H9 (cell line): ENCODE results near the gene OR52N4. TPM values are rescaled to one million over a fixed set of nuclear protein-coding genes. Genes with fewer than 3 reads are reported as not detected.

Experiments used
- DNase-seq: peaks from one replicate; pipeline ENCODE4 v3.0.0-alpha.2; 2017
- H2AFZ ChIP-seq: one replicate; pipeline ENCODE4 v1.6.1; 2013; ENCODE audit warnings: mild to moderate bottlenecking, low read length, control low read depth, moderate library complexity
- H2AK5ac ChIP-seq: 2 replicates; pipeline ENCODE4 v1.6.1; 2013; ENCODE audit warnings: low read length, control low read depth, mixed read lengths; ENCODE audit not compliant: insufficient read length
- H2BK120ac ChIP-seq: one replicate; pipeline ENCODE4 v1.6.1; 2013; ENCODE audit warnings: low read depth, mild to moderate bottlenecking, low read length, control low read depth, inconsistent platforms; ENCODE audit not compliant: poor library complexity, severe bottlenecking
- H2BK12ac ChIP-seq: 2 replicates; pipeline ENCODE4 v1.6.1; 2013; ENCODE audit warnings: low read length, control low read depth, mixed read lengths, low read depth; ENCODE audit not compliant: insufficient read length
- H2BK15ac ChIP-seq: 2 replicates; pipeline ENCODE4 v1.6.1; 2013; ENCODE audit warnings: low read depth, low read length, control low read depth
- H2BK20ac ChIP-seq: one replicate; pipeline ENCODE4 v1.6.1; 2013; ENCODE audit warnings: low read depth, mild to moderate bottlenecking, low read length, control low read depth, inconsistent platforms; ENCODE audit not compliant: poor library complexity, severe bottlenecking
- H2BK5ac ChIP-seq: 2 replicates; pipeline ENCODE4 v1.6.1; 2013; ENCODE audit warnings: low read length, control low read depth, mixed read lengths; ENCODE audit not compliant: insufficient read length
- H3K14ac ChIP-seq: 2 replicates; pipeline ENCODE4 v1.6.1; 2013; ENCODE audit warnings: low read length, control low read depth; ENCODE audit not compliant: insufficient read depth
- H3K18ac ChIP-seq: 2 replicates; pipeline ENCODE4 v1.6.1; 2013; ENCODE audit warnings: low read depth, mild to moderate bottlenecking, mixed read lengths, low read length, control low read depth; ENCODE audit not compliant: insufficient read length
- H3K23ac ChIP-seq: 2 replicates; pipeline ENCODE4 v1.6.1; 2013; ENCODE audit warnings: low read length, control low read depth, mixed read lengths, low read depth; ENCODE audit not compliant: insufficient read length
- H3K23me2 ChIP-seq: 2 replicates; pipeline ENCODE4 v1.6.1; 2013; ENCODE audit warnings: low read depth, mild to moderate bottlenecking, mixed read lengths, low read length, control low read depth; ENCODE audit not compliant: insufficient read length, poor library complexity, severe bottlenecking
- H3K27ac ChIP-seq: 2 replicates; pipeline ENCODE4 v1.5.1; 2013; ENCODE audit warnings: low read length, control low read depth, mixed read lengths, low read depth; ENCODE audit not compliant: insufficient read length
- H3K27me3 ChIP-seq: 2 replicates; pipeline ENCODE4 v1.6.1; 2013; ENCODE audit warnings: low read length, control low read depth, inconsistent platforms; ENCODE audit not compliant: insufficient read depth
- H3K4ac ChIP-seq: 2 replicates; pipeline ENCODE4 v1.6.1; 2013; ENCODE audit warnings: low read depth, mild to moderate bottlenecking, control low read depth, inconsistent platforms, low read length, moderate library complexity
- H3K4me1 ChIP-seq: 2 replicates; pipeline ENCODE4 v1.6.1; 2013; ENCODE audit warnings: low read length, control low read depth, inconsistent platforms; ENCODE audit not compliant: insufficient read depth
- H3K4me2 ChIP-seq: 2 replicates; pipeline ENCODE4 v1.6.1; 2013; ENCODE audit warnings: low read length, control low read depth, mixed read lengths; ENCODE audit not compliant: insufficient read length, insufficient read depth
- H3K56ac ChIP-seq: 2 replicates; pipeline ENCODE4 v1.6.1; 2013; ENCODE audit warnings: low read depth, mild to moderate bottlenecking, mixed read lengths, low read length, control low read depth; ENCODE audit not compliant: insufficient read length
- H3K79me1 ChIP-seq: 2 replicates; pipeline ENCODE4 v1.6.1; 2013; ENCODE audit warnings: low read depth, mild to moderate bottlenecking, moderate library complexity, low read length, control low read depth, inconsistent platforms; ENCODE audit not compliant: insufficient read depth, poor library complexity, severe bottlenecking
- H3K79me2 ChIP-seq: 2 replicates; pipeline ENCODE4 v1.6.1; 2013; ENCODE audit warnings: low read length, control low read depth, inconsistent platforms; ENCODE audit not compliant: insufficient read depth
- H3K9ac ChIP-seq: 2 replicates; pipeline ENCODE4 v1.6.1; 2013; ENCODE audit warnings: low read length, control low read depth, mixed read lengths; ENCODE audit not compliant: insufficient read length; ENCODE audit errors: extremely low read depth
- H3K9me3 ChIP-seq: one replicate; pipeline ENCODE4 v1.6.1; 2013; ENCODE audit warnings: low read depth, low read length, inconsistent platforms; ENCODE audit not compliant: control insufficient read depth
- H3T11ph ChIP-seq: one replicate; pipeline ENCODE4 v1.6.1; 2013; ENCODE audit warnings: mild to moderate bottlenecking, low read length, control low read depth, inconsistent platforms
- H4K20me1 ChIP-seq: one replicate; pipeline ENCODE4 v1.6.1; 2013; ENCODE audit not compliant: control insufficient read depth, insufficient read length, insufficient read depth
- H4K5ac ChIP-seq: 2 replicates; pipeline ENCODE4 v1.6.1; 2013; ENCODE audit warnings: low read depth, mild to moderate bottlenecking, mixed read lengths, low read length, control low read depth; ENCODE audit not compliant: insufficient read length
- H4K8ac ChIP-seq: replicated peaks from 2 replicates; pipeline ENCODE4 v1.6.1; 2013; ENCODE audit warnings: low read length, control low read depth, mixed read lengths, low read depth; ENCODE audit not compliant: insufficient read length
- H4K91ac ChIP-seq: 2 replicates; pipeline ENCODE4 v1.6.1; 2013; ENCODE audit warnings: low read depth, mild to moderate bottlenecking, moderate library complexity, mixed read lengths, low read length, control low read depth; ENCODE audit not compliant: insufficient read length
- H3K27ac Mint-ChIP-seq, 3 experiments: 2 replicates in 2 of 3; 3 replicates in 1 of 3; pipeline ENCODE4 v1.8.0; 2020 to 2021; ENCODE audit warnings: mixed read lengths in 3 of 3, mild to moderate bottlenecking in 1 of 3, moderate library complexity in 1 of 3
- H3K27me3 Mint-ChIP-seq: 2 replicates; pipeline ENCODE4 v1.8.0; 2021; ENCODE audit warnings: low read depth, mild to moderate bottlenecking, moderate library complexity, mixed read lengths
- H3K36me3 Mint-ChIP-seq, 3 experiments: 2 replicates in 2 of 3; 3 replicates in 1 of 3; pipeline ENCODE4 v1.8.0; 2020 to 2021; ENCODE audit warnings: low read depth in 3 of 3, mixed read lengths in 3 of 3; ENCODE audit not compliant: insufficient read depth in 1 of 3
- H3K4me1 Mint-ChIP-seq, 2 experiments: 2 replicates each; pipeline ENCODE4 v1.8.0; 2020; ENCODE audit warnings: mixed read lengths in 2 of 2
- H3K4me3 Mint-ChIP-seq, 2 experiments: 2 replicates in 1 of 2; 3 replicates in 1 of 2; pipeline ENCODE4 v1.8.0; 2020 to 2021; ENCODE audit warnings: mild to moderate bottlenecking in 2 of 2, mixed read lengths in 2 of 2, moderate library complexity in 1 of 2
- H3K9me3 Mint-ChIP-seq, 2 experiments: 2 replicates in 1 of 2; 3 replicates in 1 of 2; pipeline ENCODE4 v1.8.0; 2020; ENCODE audit warnings: mild to moderate bottlenecking in 2 of 2, mixed read lengths in 2 of 2, moderate library complexity in 1 of 2
- CTCF ChIP-seq: fragments of 200-600 bp; sonication (generic); conservative IDR thresholded peaks from 3 replicates; pipeline ENCODE4 v1.8.0; 2021; ENCODE audit warnings: antibody characterized with exemption, mild to moderate bottlenecking
- WGBS: extraction: QIAGEN DNeasy Blood & Tissue Kit; methylation state at CpG from one replicate; pipeline ENCODE4 v1.1.7; 2013; ENCODE audit warnings: missing lambda C conversion rate, low lambda C conversion rate, mixed read lengths; ENCODE audit not compliant: insufficient read length; ENCODE audit errors: extremely low coverage; 5-methylcytosine and 5-hydroxymethylcytosine counted together
- total RNA-seq: library from RNA; stranded (reverse); gene quantifications from 2 replicates; pipeline ENCODE4 v1.2.1, GENCODE V29; 2021

OR52N4 gene
- total RNA-seq, 1 experiment from 2014 or later = not detected

GRCh38 chr11:5736396-5736795 lies 17.6 kb upstream of the OR52N4 start, which contains the start of gene OR56B1:
Gene OR56B1, plus strand, starts transcription at chr11:5736448. Its CDS starts 69 bp downstream, at chr11:5736517.
- no peak within 1 kb of the TSS; a peak in 1 of 7 replicates for H3K27ac Mint-ChIP-seq
- no peaks in the 10 kb centered on the region for H3K36me3 Mint-ChIP-seq
- Histone ChIP-seq H2BK5ac (no peak within 1 kb of the TSS), H3K9ac (no peak within 1 kb of the TSS), H3K4me1 (no peaks in the 10 kb centered on the region), H3K9me3 (no peaks in the 10 kb centered on the region), H2BK12ac (no peak within 1 kb of the TSS), H3K56ac (no peak within 1 kb of the TSS), H3K4ac (no peak within 1 kb of the TSS), H3K23me2 (no peaks in the 10 kb centered on the region), H3K79me2 (no peaks in the 10 kb centered on the region), H4K20me1 (no peaks in the 10 kb centered on the region), H2BK20ac (no peak within 1 kb of the TSS), H3K27me3 (no peaks in the 10 kb centered on the region), H3K18ac (no peak within 1 kb of the TSS), H4K91ac (no peak within 1 kb of the TSS), H2AFZ (no peak within 1 kb of the TSS), H2AK5ac (no peak within 1 kb of the TSS), H4K8ac (no peak within 1 kb of the TSS), H2BK120ac (no peak within 1 kb of the TSS), H4K5ac (no peak within 1 kb of the TSS), H3K14ac (no peak within 1 kb of the TSS), H3T11ph (no peak within 1 kb of the TSS), H3K79me1 (no peaks in the 10 kb centered on the region), H3K23ac (no peak within 1 kb of the TSS), H3K27ac (no peak within 1 kb of the TSS), H3K4me2 (no peak within 1 kb of the TSS), H2BK15ac (no peak within 1 kb of the TSS)
- H3K4me3 Mint-ChIP-seq = no peak within 1 kb of the TSS
- DNase-seq = no peak
- no peaks in the 10 kb centered on the region for H3K9me3 Mint-ChIP-seq
- WGBS = no CpG with 5 or more reads among the region's 1 CpG
- H3K4me1 Mint-ChIP-seq = 0 out of 4 replicates have a peak, but pooled peaks cover 0 to 2% of the 10 kb centered on the region in 2 experiments
- H3K27me3 Mint-ChIP-seq = no peaks in the 10 kb centered on the region
- no peak for TF ChIP-seq CTCF
